ENCODE results near the gene CDHR3.

GRCh38 chr7:106073701-106074100 lies 110.6 kb downstream of the CDHR3 start:
- no peak for TF ChIP-seq PAX5 (IDR thresholded peaks at IDR 0.05; ENCODE audit: borderline replicate concordance, low read depth, low read length)
- no peak for TF ChIP-seq MAX (IDR thresholded peaks at IDR 0.05; ENCODE audit: low read depth, low read length)
- TF ChIP-seq ESRRA (IDR thresholded peaks at IDR 0.05; ENCODE audit: low read length), result no peak
- no peak for TF ChIP-seq POLR2A (IDR thresholded peaks at IDR 0.05; ENCODE audit: low read depth, low read length)
- no peak for TF ChIP-seq ZNF274 (IDR thresholded peaks at IDR 0.05; ENCODE audit: insufficient read depth, insufficient read length)
- TF ChIP-seq CTCF (IDR thresholded peaks at IDR 0.05 in 2 of 3, conservative IDR thresholded peaks at IDR 0.05 in 1 of 3; ENCODE audit: control insufficient read depth in 2 of 3, extremely low read depth in 1 of 3, insufficient read depth in 1 of 3, low read depth in 3 of 3, low read length in 3 of 3), result no peak
- no peak for TF ChIP-seq TCF12 (IDR thresholded peaks at IDR 0.05; ENCODE audit: low read depth, low read length)
- no peak for TF ChIP-seq NR2F1 (conservative IDR thresholded peaks at IDR 0.05)
- no peak for TF ChIP-seq NFYB (IDR thresholded peaks at IDR 0.05; ENCODE audit: insufficient read depth, low read depth, low read length)
- no peak for TF ChIP-seq RCOR1 (conservative IDR thresholded peaks at IDR 0.05; ENCODE audit: low read depth, low read length)
- no peak for TF ChIP-seq POLR2AphosphoS2 (IDR thresholded peaks at IDR 0.05; ENCODE audit: low read depth, low read length)
- TF ChIP-seq USF2 (IDR thresholded peaks at IDR 0.05; ENCODE audit: borderline replicate concordance, low read depth, low read length), result no peak
- no peak for TF ChIP-seq ZBTB11 (CRISPR knock-in tag; IDR thresholded peaks at IDR 0.05)

All from GM12878 (cell line).